Measurements from ENCODE around the gene ATPAF2. TPM values are rescaled to one million over a fixed set of nuclear protein-coding genes. Genes with fewer than 3 reads are reported as not detected.

Gene ATPAF2
- total RNA-seq, 1 experiment from 2014 or later, result 46.1 TPM

GRCh38 chr17:17987187-17987896, 51.6 kb downstream of the ATPAF2 start:
- H3K79me2 ChIP-seq (ENCODE audit: insufficient read depth, low read length), result no peaks in the 10 kb centered on the region
- no TSS peak for BruUV-seq (replicated peaks)
- no peak overlapping the region for H2AFZ ChIP-seq (ENCODE audit: low read depth, low read length, poor library complexity, severe bottlenecking)
- DNase-seq (ENCODE audit: low read depth, low spot score), result no peak
- no peak for ATAC-seq
- H3K9ac ChIP-seq (ENCODE audit: low read length), result no peak overlapping the region
- intact Hi-C loops (cut with micrococcal nuclease), result no loop called here
- TF ChIP-seq ZBTB33 (IDR thresholded peaks at IDR 0.05; ENCODE audit: extremely low read depth, insufficient replicate concordance, low read length), result no peak
- no peak for TF ChIP-seq CEBPB (IDR thresholded peaks at IDR 0.05; ENCODE audit: low read depth)
- TF ChIP-seq EZH2phosphoT487 (IDR thresholded peaks at IDR 0.05; ENCODE audit: borderline replicate concordance), result no peak
- no peak for TF ChIP-seq CBX3 (IDR thresholded peaks at IDR 0.05; ENCODE audit: low read depth)
- no peak for TF ChIP-seq FOSL1 (IDR thresholded peaks at IDR 0.05; ENCODE audit: low read depth)
- no peak for TF ChIP-seq ZNF274 (IDR thresholded peaks at IDR 0.05; ENCODE audit: low read depth, low read length)
- no peak for TF ChIP-seq EGR1 (IDR thresholded peaks at IDR 0.05; ENCODE audit: low read depth)
- CTCF ChIA-PET, result no interaction called here
- no peaks in the 10 kb centered on the region for H3K9me3 ChIP-seq (ENCODE audit: control insufficient read depth in 1 of 2, insufficient read depth in 1 of 2, low read depth in 1 of 2, low read length in 2 of 2)
- H3K4me3 ChIP-seq (replicated peaks in 1 of 2; ENCODE audit: low read depth in 1 of 2, low read length in 2 of 2), result no peak overlapping the region
- H4K20me1 ChIP-seq (ENCODE audit: insufficient read depth), result no peaks in the 10 kb centered on the region
- no peak overlapping the region for H3K27ac ChIP-seq (ENCODE audit: low read depth, low read length)
- H3K36me3 ChIP-seq (ENCODE audit: control insufficient read depth in 1 of 2, insufficient read depth in 2 of 2, low read length in 2 of 2), result no peaks in the 10 kb centered on the region
- H3K4me1 ChIP-seq (ENCODE audit: control insufficient read depth in 1 of 2, insufficient read depth in 2 of 2, low read length in 2 of 2), result peaks cover 18 to 30% of the 10 kb centered on the region in 2 experiments
- POLR2A ChIA-PET, result no interaction called here
- RAD21 ChIA-PET (ENCODE audit: low non-redundant PET in 1 of 2, low total read pairs in 2 of 2, uncharacterized antibody in 2 of 2, unreplicated experiment in 2 of 2), result no interaction called here
- H3K4me2 ChIP-seq (ENCODE audit: low read length), result no peak overlapping the region
- no peaks in the 10 kb centered on the region for H3K27me3 ChIP-seq (ENCODE audit: insufficient read depth, low read length)
- H3K9me2 ChIP-seq (ENCODE audit: insufficient read depth), result no peaks in the 10 kb centered on the region

- Histone ChIP-seq H3K9ac (ENCODE audit: low read length) (no peak overlapping the region), H3K4me1 (ENCODE audit: control insufficient read depth in 1 of 2, insufficient read depth in 2 of 2, low read length in 2 of 2) (peaks cover 6 to 17% of the 10 kb centered on the region in 2 experiments), H3K27me3 (ENCODE audit: insufficient read depth, low read length) (no peaks in the 10 kb centered on the region), H3K4me2 (ENCODE audit: low read length) (no peak overlapping the region), H3K4me3 (replicated peaks in 1 of 2; ENCODE audit: low read depth in 1 of 2, low read length in 2 of 2) (no peak overlapping the region), H2AFZ (ENCODE audit: low read depth, low read length, poor library complexity, severe bottlenecking) (no peak overlapping the region), H3K9me3 (ENCODE audit: control insufficient read depth in 1 of 2, insufficient read depth in 1 of 2, low read depth in 1 of 2, low read length in 2 of 2) (no peaks in the 10 kb centered on the region), H3K79me2 (ENCODE audit: insufficient read depth, low read length) (no peaks in the 10 kb centered on the region), H3K27ac (ENCODE audit: low read depth, low read length) (no peak overlapping the region), H3K36me3 (ENCODE audit: control insufficient read depth in 1 of 2, insufficient read depth in 2 of 2, low read length in 2 of 2) (no peaks in the 10 kb centered on the region), H4K20me1 (ENCODE audit: insufficient read depth) (no peaks in the 10 kb centered on the region), H3K9me2 (ENCODE audit: insufficient read depth) (no peaks in the 10 kb centered on the region)
- ChIA-PET POLR2A (no interaction called here), RAD21 (ENCODE audit: low non-redundant PET in 1 of 2, low total read pairs in 2 of 2, uncharacterized antibody in 2 of 2, unreplicated experiment in 2 of 2) (no interaction called here), CTCF (interaction anchor here (1.8 kb wide), 1 partner anchor 48 kb away, joined by 4 read pairs; no protein-coding TSS in a partner anchor)
- no peak for DNase-seq (ENCODE audit: low read depth, low spot score)
- TF ChIP-seq YY1 (IDR thresholded peaks at IDR 0.05; ENCODE audit: extremely low read depth, insufficient replicate concordance, low read depth, low read length) (no peak), TCF7L2 (IDR thresholded peaks at IDR 0.05; ENCODE audit: borderline replicate concordance, extremely low read depth, insufficient read depth, insufficient read length) (no peak), EZH2 (IDR thresholded peaks at IDR 0.05) (no peak), RAD21 (IDR thresholded peaks at IDR 0.05; ENCODE audit: low read depth) (peak; percentile 53), SIN3A (IDR thresholded peaks at IDR 0.05; ENCODE audit: low read depth) (no peak), ATF3 (IDR thresholded peaks at IDR 0.05) (no peak), POLR2A (IDR thresholded peaks at IDR 0.05; ENCODE audit: borderline replicate concordance, extremely low read depth, insufficient read depth, insufficient read length) (no peak), ZFX (IDR thresholded peaks at IDR 0.05) (no peak), CTCF (IDR thresholded peaks at IDR 0.05 in 2 of 3, conservative IDR thresholded peaks at IDR 0.05 in 1 of 3; ENCODE audit: borderline replicate concordance in 1 of 3, insufficient read depth in 1 of 3, low read depth in 2 of 3, low read length in 2 of 3) (peak; percentile 17 to 44 (median 40); a peak in 5 of 6 replicates), POLR2AphosphoS5 (IDR thresholded peaks at IDR 0.05; ENCODE audit: low read depth, low read length) (no peak)
- BruUV-seq (replicated peaks), result no TSS peak
- intact Hi-C loops (cut with micrococcal nuclease), result no loop called here
- ATAC-seq, result peak; percentile 55; the same call in 1 of the 2 replicates
Measured at GRCh38 chr17:17985555-17985954, 53.4 kb downstream of the ATPAF2 start.
